Right atrium auricular region (tissue), 2 donors: ENCODE data around the gene CD36. TPM values are rescaled to one million over a fixed set of nuclear protein-coding genes. Genes with fewer than 3 reads are reported as not detected.

ENCODE experiments used
- DNase-seq: peaks from one replicate; pipeline ENCODE4 v3.0.0-alpha.2; 2019; ENCODE audit warnings: low spot score
- H3K27ac ChIP-seq, 2 donors: fragments of 200-600 bp; sonication (generic); 1 replicate in 1 of 2; 2 replicates in 1 of 2; pipeline ENCODE4 v1.5.1; 2016 to 2019
- H3K27me3 ChIP-seq, 2 donors: fragments of 200-600 bp; sonication (generic); one replicate each; pipeline versions ENCODE4 v1.5.1 to v1.6.0; 2017 to 2019
- H3K36me3 ChIP-seq: fragments of 200-600 bp; sonication (generic); one replicate; pipeline ENCODE4 v1.5.1; 2016
- H3K4me1 ChIP-seq, 2 donors: fragments of 200-600 bp; sonication (generic); one replicate each; pipeline versions ENCODE4 v1.5.1 to v1.6.0; 2017 to 2019
- H3K4me3 ChIP-seq, 2 donors: fragments of 200-600 bp; sonication (generic); 1 replicate in 1 of 2; 2 replicates in 1 of 2; pipeline ENCODE4 v1.5.1; 2017 to 2019; ENCODE audit warnings: mild to moderate bottlenecking in 1 of 2, moderate library complexity in 1 of 2
- H3K9me3 ChIP-seq, 2 donors: fragments of 200-600 bp; sonication (generic); one replicate each; pipeline ENCODE4 v1.5.1; 2019
- total RNA-seq, 2 donors: library from RNA; depleted of rRNA; stranded (reverse); fragments of >200 nt; gene quantifications; one replicate each; pipeline ENCODE4 v1.1.0, GENCODE V29; 2016
- TF ChIP-seq, protein P1 (sequence below), 2 donors: fragments of 200-600 bp; sonication (generic); IDR thresholded peaks; one replicate each; pipeline ENCODE4 v1.5.1; 2019; ENCODE audit warnings: antibody characterized with exemption in 2 of 2

CD36 gene
- total RNA-seq, 2 donors from 2014 or later, result 421 to 1,029 TPM

GRCh38 chr7:80608336-80608735 lies 30.1 kb upstream of the CD36 start:
- Histone ChIP-seq H3K27ac (peak overlapping the region; percentile 59 to 87), H3K4me1 (peaks cover 0 to 48% of the 10 kb centered on the region in 2 donors), H3K9me3 (no peaks in the 10 kb centered on the region), H3K27me3 (no peaks in the 10 kb centered on the region), H3K36me3 (no peaks in the 10 kb centered on the region), H3K4me3 (no peak overlapping the region)
- TF ChIP-seq, protein P1, sequence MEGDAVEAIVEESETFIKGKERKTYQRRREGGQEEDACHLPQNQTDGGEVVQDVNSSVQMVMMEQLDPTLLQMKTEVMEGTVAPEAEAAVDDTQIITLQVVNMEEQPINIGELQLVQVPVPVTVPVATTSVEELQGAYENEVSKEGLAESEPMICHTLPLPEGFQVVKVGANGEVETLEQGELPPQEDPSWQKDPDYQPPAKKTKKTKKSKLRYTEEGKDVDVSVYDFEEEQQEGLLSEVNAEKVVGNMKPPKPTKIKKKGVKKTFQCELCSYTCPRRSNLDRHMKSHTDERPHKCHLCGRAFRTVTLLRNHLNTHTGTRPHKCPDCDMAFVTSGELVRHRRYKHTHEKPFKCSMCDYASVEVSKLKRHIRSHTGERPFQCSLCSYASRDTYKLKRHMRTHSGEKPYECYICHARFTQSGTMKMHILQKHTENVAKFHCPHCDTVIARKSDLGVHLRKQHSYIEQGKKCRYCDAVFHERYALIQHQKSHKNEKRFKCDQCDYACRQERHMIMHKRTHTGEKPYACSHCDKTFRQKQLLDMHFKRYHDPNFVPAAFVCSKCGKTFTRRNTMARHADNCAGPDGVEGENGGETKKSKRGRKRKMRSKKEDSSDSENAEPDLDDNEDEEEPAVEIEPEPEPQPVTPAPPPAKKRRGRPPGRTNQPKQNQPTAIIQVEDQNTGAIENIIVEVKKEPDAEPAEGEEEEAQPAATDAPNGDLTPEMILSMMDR (IDR thresholded peaks at IDR 0.05), result no peak
- DNase-seq, result no peak

DNA sequence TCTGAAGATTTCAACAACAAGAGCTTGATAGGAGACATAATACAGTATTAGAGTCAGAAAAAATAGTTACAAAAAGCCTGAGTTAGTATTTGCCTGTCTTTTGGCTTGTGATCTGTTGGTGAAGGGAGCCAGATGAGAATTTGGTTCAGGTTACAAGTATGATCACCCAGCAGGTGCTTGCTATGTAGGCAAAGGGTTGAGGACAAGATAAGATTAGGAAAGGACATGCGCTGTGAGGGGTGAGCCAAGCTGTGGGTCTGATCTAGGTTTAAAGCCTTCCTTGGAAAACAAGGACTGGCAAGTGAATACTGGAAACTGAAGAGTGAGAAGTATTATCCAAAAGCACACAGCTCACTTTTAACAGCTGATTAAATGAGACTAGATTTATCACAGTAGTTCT lies 28.7 kb upstream of the CD36 start:
- H3K27me3 ChIP-seq, result no peaks in the 10 kb centered on the region
- H3K4me3 ChIP-seq, result no peak overlapping the region
- peaks cover 0 to 61% of the 10 kb centered on the region in 2 donors for H3K4me1 ChIP-seq
- H3K9me3 ChIP-seq, result no peaks in the 10 kb centered on the region
- H3K36me3 ChIP-seq, result peaks cover 2% of the 10 kb centered on the region
- peak overlapping the region; percentile 59 to 87 for H3K27ac ChIP-seq
- DNase-seq, result no peak
- TF ChIP-seq, protein P1 (IDR thresholded peaks at IDR 0.05), result no peak

DNA sequence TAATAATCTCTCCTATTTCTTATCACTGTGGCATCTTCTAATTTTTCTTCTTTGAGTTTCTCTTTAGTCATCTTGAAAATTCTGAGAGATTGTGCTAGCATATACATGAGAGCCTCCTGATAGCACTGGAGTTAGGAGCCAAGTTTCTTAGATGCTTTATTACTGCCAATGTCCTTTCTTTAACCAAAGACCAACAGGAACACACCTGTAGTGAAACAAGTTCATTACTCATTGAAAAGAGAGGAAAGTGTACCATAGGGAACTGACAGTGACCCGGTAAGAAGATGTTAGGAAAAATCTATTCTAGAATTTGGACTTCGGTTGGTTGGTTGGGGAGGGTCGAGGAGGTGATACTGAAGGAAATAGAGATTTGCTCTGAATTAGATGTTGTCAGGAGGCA lies 27.1 kb upstream of the CD36 start:
- peaks cover 7% of the 10 kb centered on the region for H3K36me3 ChIP-seq
- H3K27me3 ChIP-seq, result no peaks in the 10 kb centered on the region
- peak overlapping the region; percentile 59 to 87 for H3K27ac ChIP-seq
- no peak for DNase-seq
- H3K9me3 ChIP-seq, result no peaks in the 10 kb centered on the region
- peaks cover 0 to 75% of the 10 kb centered on the region in 2 donors for H3K4me1 ChIP-seq
- TF ChIP-seq, protein P1 (IDR thresholded peaks at IDR 0.05), result no peak
- no peak overlapping the region for H3K4me3 ChIP-seq

GRCh38 chr7:80611779-80612178 lies 26.7 kb upstream of the CD36 start:
- DNase-seq, result no peak
- H3K4me1 ChIP-seq, result peaks cover 0 to 76% of the 10 kb centered on the region in 2 donors
- no peak overlapping the region for H3K4me3 ChIP-seq
- peak overlapping the region; percentile 59 to 87 for H3K27ac ChIP-seq
- H3K36me3 ChIP-seq, result peaks cover 7% of the 10 kb centered on the region
- H3K27me3 ChIP-seq, result no peaks in the 10 kb centered on the region
- TF ChIP-seq, protein P1 (IDR thresholded peaks at IDR 0.05), result no peak
- no peaks in the 10 kb centered on the region for H3K9me3 ChIP-seq

DNA sequence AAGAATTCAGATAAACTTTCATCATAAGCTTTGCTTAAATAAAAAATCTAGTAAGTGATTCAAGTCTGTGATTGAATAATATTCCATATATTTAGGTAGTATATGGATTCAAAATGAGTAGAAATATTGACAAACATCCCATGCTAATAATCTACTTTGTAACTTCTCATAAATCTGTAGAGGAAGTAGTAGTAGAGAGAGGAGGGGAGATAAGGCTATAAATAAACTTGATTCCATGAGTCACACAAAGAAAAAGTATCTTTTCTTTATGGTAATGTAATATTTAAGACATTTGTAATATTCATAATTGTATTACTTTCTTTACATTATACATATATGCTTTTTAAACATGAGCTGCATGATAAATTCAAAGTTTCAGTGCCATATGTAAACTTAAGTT lies 25.6 kb upstream of the CD36 start:
- H3K4me3 ChIP-seq, result no peak overlapping the region
- no peaks in the 10 kb centered on the region for H3K9me3 ChIP-seq
- no peak for DNase-seq
- peaks cover 0 to 76% of the 10 kb centered on the region in 2 donors for H3K4me1 ChIP-seq
- no peaks in the 10 kb centered on the region for H3K27me3 ChIP-seq
- H3K36me3 ChIP-seq, result peaks cover 7% of the 10 kb centered on the region
- TF ChIP-seq, protein P1 (IDR thresholded peaks at IDR 0.05), result no peak
- peak overlapping the region in 1 of 2 donors; percentile 87 for H3K27ac ChIP-seq

- H3K4me3 ChIP-seq, result no peak overlapping the region
Measured at GRCh38 chr7:80613519-80613918, 24.9 kb upstream of the CD36 start.

More at GRCh38 chr7:80613519-80613918, 24.9 kb upstream of the CD36 start:
- peak overlapping the region in 1 of 2 donors; percentile 87 for H3K27ac ChIP-seq
- no peak for DNase-seq
- peaks cover 0 to 73% of the 10 kb centered on the region in 2 donors for H3K4me1 ChIP-seq
- H3K36me3 ChIP-seq, result peaks cover 7% of the 10 kb centered on the region
- H3K27me3 ChIP-seq, result no peaks in the 10 kb centered on the region
- TF ChIP-seq, protein P1 (IDR thresholded peaks at IDR 0.05), result no peak
- H3K9me3 ChIP-seq, result no peaks in the 10 kb centered on the region
